ENCODE measurements around the gene TUBA4A. TPM values are rescaled to one million over a fixed set of nuclear protein-coding genes. Genes with fewer than 3 reads are reported as not detected.

TUBA4A gene
- total and polyA plus RNA-seq, 4 donors, result 15.6 to 82.1 (median 43.0) TPM

GRCh38 chr2:219210886-219211362 lies 42.8 kb downstream of the TUBA4A start:
- Histone ChIP-seq H3K27me3 (ENCODE audit: control insufficient read depth in 3 of 3, insufficient read depth in 3 of 3, low read length in 2 of 3) (no peaks in the 10 kb centered on the region), H3K27ac (ENCODE audit: low read depth in 1 of 2, low read length in 1 of 2) (no peak overlapping the region), H3K4me1 (ENCODE audit: control insufficient read depth in 5 of 5, insufficient read depth in 5 of 5, low read length in 5 of 5) (peaks cover 0 to 20% (median 12%) of the 10 kb centered on the region in 5 donors), H3K4me3 (no peak overlapping the region), H3K9ac (ENCODE audit: insufficient read depth in 1 of 2, low read length in 2 of 2) (no peak overlapping the region), H3K36me3 (ENCODE audit: control insufficient read depth in 4 of 4, insufficient read depth in 4 of 4, low read length in 4 of 4) (peaks cover 4 to 43% (median 34%) of the 10 kb centered on the region in 4 donors), H3K9me3 (ENCODE audit: control insufficient read depth in 4 of 4, insufficient read depth in 3 of 4, low read length in 3 of 4) (no peaks in the 10 kb centered on the region)
- TF ChIP-seq CTCF (IDR thresholded peaks at IDR 0.05; ENCODE audit: control extremely low read depth, extremely low read depth), result no peak
- DNase-seq (no peak), ATAC-seq (ENCODE audit: insufficient read depth, low FRiP score) (no peak)
- WGBS, 2 donors, result 81 to 90% methylated on average over 9 of the region's 9 CpGs

GRCh38 chr2:219210196-219210885 lies 43.4 kb downstream of the TUBA4A start:
- Histone ChIP-seq H3K9me3 (ENCODE audit: control insufficient read depth in 4 of 4, insufficient read depth in 3 of 4, low read length in 3 of 4) (no peaks in the 10 kb centered on the region), H3K9ac (ENCODE audit: insufficient read depth in 1 of 2, low read length in 2 of 2) (no peak overlapping the region), H3K36me3 (ENCODE audit: control insufficient read depth in 4 of 4, insufficient read depth in 4 of 4, low read length in 4 of 4) (peaks cover 4 to 43% (median 34%) of the 10 kb centered on the region in 4 donors), H3K4me1 (ENCODE audit: control insufficient read depth in 5 of 5, insufficient read depth in 5 of 5, low read length in 5 of 5) (peaks cover 0 to 22% (median 12%) of the 10 kb centered on the region in 5 donors), H3K27me3 (ENCODE audit: control insufficient read depth in 3 of 3, insufficient read depth in 3 of 3, low read length in 2 of 3) (no peaks in the 10 kb centered on the region), H3K4me3 (no peak overlapping the region), H3K27ac (ENCODE audit: low read depth in 1 of 2, low read length in 1 of 2) (no peak overlapping the region)
- WGBS, 2 donors, result 92 to 94% methylated on average over 24 of the region's 24 CpGs
- ATAC-seq (ENCODE audit: insufficient read depth, low FRiP score) (no peak), DNase-seq (no peak)
- TF ChIP-seq CTCF (IDR thresholded peaks at IDR 0.05; ENCODE audit: control extremely low read depth, extremely low read depth), result no peak

- ATAC-seq (ENCODE audit: insufficient read depth, low FRiP score), result no peak
- 46 to 72% methylated on average over 18 of the region's 18 CpGs for WGBS, 2 donors
- no peak overlapping the region for H3K4me3 ChIP-seq
- peaks cover 0 to 22% (median 12%) of the 10 kb centered on the region in 5 donors for H3K4me1 ChIP-seq (ENCODE audit: control insufficient read depth in 5 of 5, insufficient read depth in 5 of 5, low read length in 5 of 5)
- no peak overlapping the region for H3K27ac ChIP-seq (ENCODE audit: low read depth in 1 of 2, low read length in 1 of 2)
- no peak overlapping the region for H3K9ac ChIP-seq (ENCODE audit: insufficient read depth in 1 of 2, low read length in 2 of 2)
- peaks cover 4 to 37% (median 32%) of the 10 kb centered on the region in 4 donors for H3K36me3 ChIP-seq (ENCODE audit: control insufficient read depth in 4 of 4, insufficient read depth in 4 of 4, low read length in 4 of 4)
- H3K9me3 ChIP-seq (ENCODE audit: control insufficient read depth in 4 of 4, insufficient read depth in 3 of 4, low read length in 3 of 4), result no peaks in the 10 kb centered on the region
- TF ChIP-seq CTCF (IDR thresholded peaks at IDR 0.05; ENCODE audit: control extremely low read depth, extremely low read depth), result no peak
- no peaks in the 10 kb centered on the region for H3K27me3 ChIP-seq (ENCODE audit: control insufficient read depth in 3 of 3, insufficient read depth in 3 of 3, low read length in 2 of 3)
- no peak for DNase-seq
These were observed 44.2 kb downstream of the TUBA4A start for GRCh38 chr2:219209236-219210195.

All from lung (tissue), 12 donors.